Measurements from ENCODE around the gene RTL1. TPM values are rescaled to one million over a fixed set of nuclear protein-coding genes. Genes with fewer than 3 reads are reported as not detected.

RTL1 gene
- total RNA-seq, 2 experiments from 2014 or later, result not detected

Small RNAs within 50 kb of the gene (microRNA-seq; reads per million reads assigned to microRNA genes)
- gene MIR127, result 25.3 reads per million, percentile 32 among the genes with 10 or more reads in this experiment
- not detected for gene MIR136
- not detected for gene MIR337
- gene MIR370, result not detected
- gene MIR431, result not detected
- not detected for gene MIR432
- 5.6 reads per million for gene MIR433
- gene MIR493, result not detected
- gene MIR665, result not detected

Other genes starting within 250 kb of the RTL1 start
- gene DLK1, start 176.8 kb downstream of the RTL1 start, total RNA-seq, result not detected
- not detected for gene MEG3, start 77.6 kb downstream of the RTL1 start, total RNA-seq

All from activated naive CD8-positive, alpha-beta T cell treated with anti-CD3 and anti-CD28 coated beads, Interleukin-2, amount 10 ng/mL, durations not matched to agents 7 days and 5 days (primary cell).